Upper lobe of left lung (tissue), 4 donors: ENCODE results near the gene TRPM2.

Experiments
- POLR2A ChIP-seq, 4 donors: fragments of 450-650 bp; IDR thresholded peaks; one replicate each; pipeline ENCODE4 v1.5.1; 2016 to 2017; ENCODE audit warnings: antibody characterized with exemption in 4 of 4, mild to moderate bottlenecking in 2 of 4
- POLR2AphosphoS5 ChIP-seq, 2 donors: sonication (generic); formaldehyde crosslinking; IDR thresholded peaks; one replicate each; pipeline ENCODE4 v1.5.1; 2017; ENCODE audit warnings: antibody characterized with exemption in 2 of 2
- TF ChIP-seq, protein P1 (sequence below), 6 experiments: fragments of 450-650 bp in 4 of 6; fragments of 200-600 bp in 2 of 6; sonication (generic) in 2 of 6; IDR thresholded peaks; one replicate each; pipeline ENCODE4 v1.5.1; 2016 to 2019; ENCODE audit warnings: antibody characterized with exemption in 6 of 6

DNA sequence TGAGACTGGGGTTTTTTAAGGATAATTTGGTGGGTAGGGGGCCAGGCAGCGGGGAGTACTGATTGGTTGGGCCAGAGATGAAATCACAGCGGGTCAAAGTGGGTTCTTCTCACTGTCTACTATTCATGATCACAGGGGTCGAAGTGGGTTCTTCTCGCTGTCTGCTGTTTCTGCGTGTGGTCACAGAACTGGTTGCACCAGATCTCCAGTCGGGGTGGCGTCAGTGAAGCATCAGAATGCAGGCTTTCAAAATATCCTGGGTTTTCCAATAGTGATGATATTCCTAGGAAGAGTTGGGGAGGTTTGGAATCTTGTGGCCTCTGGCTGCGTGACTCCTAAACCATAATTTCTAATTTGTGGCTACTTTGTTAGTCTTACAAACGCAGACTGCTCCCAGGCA lies 45.1 kb downstream of the TRPM2 start:
- no peak for TF ChIP-seq POLR2AphosphoS5 (IDR thresholded peaks at IDR 0.05)
- no peak for TF ChIP-seq POLR2A (IDR thresholded peaks at IDR 0.05)
- TF ChIP-seq, protein P1, sequence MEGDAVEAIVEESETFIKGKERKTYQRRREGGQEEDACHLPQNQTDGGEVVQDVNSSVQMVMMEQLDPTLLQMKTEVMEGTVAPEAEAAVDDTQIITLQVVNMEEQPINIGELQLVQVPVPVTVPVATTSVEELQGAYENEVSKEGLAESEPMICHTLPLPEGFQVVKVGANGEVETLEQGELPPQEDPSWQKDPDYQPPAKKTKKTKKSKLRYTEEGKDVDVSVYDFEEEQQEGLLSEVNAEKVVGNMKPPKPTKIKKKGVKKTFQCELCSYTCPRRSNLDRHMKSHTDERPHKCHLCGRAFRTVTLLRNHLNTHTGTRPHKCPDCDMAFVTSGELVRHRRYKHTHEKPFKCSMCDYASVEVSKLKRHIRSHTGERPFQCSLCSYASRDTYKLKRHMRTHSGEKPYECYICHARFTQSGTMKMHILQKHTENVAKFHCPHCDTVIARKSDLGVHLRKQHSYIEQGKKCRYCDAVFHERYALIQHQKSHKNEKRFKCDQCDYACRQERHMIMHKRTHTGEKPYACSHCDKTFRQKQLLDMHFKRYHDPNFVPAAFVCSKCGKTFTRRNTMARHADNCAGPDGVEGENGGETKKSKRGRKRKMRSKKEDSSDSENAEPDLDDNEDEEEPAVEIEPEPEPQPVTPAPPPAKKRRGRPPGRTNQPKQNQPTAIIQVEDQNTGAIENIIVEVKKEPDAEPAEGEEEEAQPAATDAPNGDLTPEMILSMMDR (IDR thresholded peaks at IDR 0.05), result no peak
